OCI-LY7 (cell line): ENCODE data around the gene KHDC1L. TPM values are rescaled to one million over a fixed set of nuclear protein-coding genes. Genes with fewer than 3 reads are reported as not detected.

Experiments used
- BruUV-seq: library from RNA; stranded (reverse); fragments of 400-500 nt; replicated peaks from 2 replicates; lab custom pipeline; 2021; lab: Mats Ljungman, UMichigan
- CTCF ChIA-PET: fragments of 300-600 bp; sonication (Branson Sonifier 250); formaldehyde crosslinking; loops from one replicate; lab custom pipeline; 2022; ENCODE audit warnings: antibody characterized with exemption; ENCODE audit not compliant: unreplicated experiment; lab: Charles Lee
- POLR2A ChIA-PET: fragments of 300-600 bp; sonication (Branson Sonifier 250); formaldehyde crosslinking; loops from one replicate; lab custom pipeline; 2022; ENCODE audit warnings: antibody characterized with exemption; lab: Charles Lee
- DNase-seq: peaks from one replicate; pipeline ENCODE4 v3.0.0-alpha.2; 2015; ENCODE audit warnings: low spot score
- H2AFZ ChIP-seq: fragments of 200-600 bp; sonication (generic), shearing (Covaris generic); 2 replicates; pipeline ENCODE4 v1.6.1; 2014; ENCODE audit warnings: mild to moderate bottlenecking, antibody characterized with exemption, low read length, moderate library complexity
- H3K27ac ChIP-seq: fragments of 200-600 bp; sonication (generic); 2 replicates; pipeline ENCODE4 v1.5.1; 2014; ENCODE audit warnings: mixed run types, low read depth, mild to moderate bottlenecking, moderate library complexity, low read length, inconsistent platforms; ENCODE audit not compliant: poor library complexity, severe bottlenecking
- H3K36me3 ChIP-seq: fragments of 200-600 bp; sonication (generic); 2 replicates; pipeline ENCODE4 v1.6.1; 2014; ENCODE audit warnings: mild to moderate bottlenecking, antibody characterized with exemption, low read length, moderate library complexity, mixed read lengths; ENCODE audit not compliant: insufficient read depth
- H3K4me1 ChIP-seq: fragments of 200-600 bp; sonication (generic); 2 replicates; pipeline ENCODE4 v1.5.1; 2014; ENCODE audit warnings: mild to moderate bottlenecking, low read length; ENCODE audit not compliant: insufficient read depth, poor library complexity, severe bottlenecking
- H3K4me2 ChIP-seq: fragments of 200-600 bp; sonication (generic); 2 replicates; pipeline ENCODE4 v1.6.1; 2014; ENCODE audit warnings: mild to moderate bottlenecking, low read length
- H3K4me3 ChIP-seq: fragments of 200-600 bp; sonication (generic); 2 replicates; pipeline ENCODE4 v1.5.1; 2014; ENCODE audit warnings: mild to moderate bottlenecking, low read depth, low read length; ENCODE audit not compliant: poor library complexity, severe bottlenecking
- H3K79me2 ChIP-seq: fragments of 200-600 bp; sonication (generic); 2 replicates; pipeline ENCODE4 v1.6.1; 2016; ENCODE audit warnings: low read depth, mild to moderate bottlenecking, low read length, moderate library complexity, mixed read lengths; ENCODE audit not compliant: insufficient read depth
- H3K9me2 ChIP-seq: fragments of 200-600 bp; sonication (generic); 2 replicates; pipeline ENCODE4 v1.6.1; 2016; ENCODE audit warnings: mild to moderate bottlenecking, low read length, mixed read lengths; ENCODE audit not compliant: insufficient read depth
- H3K9me3 ChIP-seq: fragments of 200-600 bp; sonication (generic); 2 replicates; pipeline ENCODE4 v1.6.1; 2014; ENCODE audit warnings: mild to moderate bottlenecking, mixed run types, low read length, mixed read lengths
- H4K20me1 ChIP-seq: fragments of 200-600 bp; sonication (generic); 2 replicates; pipeline ENCODE4 v1.6.1; 2014; ENCODE audit warnings: mild to moderate bottlenecking, antibody characterized with exemption, low read length, moderate library complexity, mixed read lengths; ENCODE audit not compliant: insufficient read depth
- CTCF ChIP-seq: fragments of 200-600 bp; sonication (generic); conservative IDR thresholded peaks from 2 replicates; pipeline ENCODE4 v1.5.1; 2014; ENCODE audit warnings: mild to moderate bottlenecking, antibody characterized with exemption, low read length, moderate library complexity, mixed read lengths
- EZH2phosphoT487 ChIP-seq: fragments of 200-600 bp; sonication (generic); IDR thresholded peaks from 2 replicates; pipeline ENCODE4 v1.6.1; 2018; ENCODE audit warnings: low read depth, borderline replicate concordance, mild to moderate bottlenecking, mixed run types, antibody characterized with exemption, low read length, moderate library complexity, mixed read lengths
- intact Hi-C: fragments of 100-400 bp; cut with micrococcal nuclease; formaldehyde crosslinking; loops from one replicate; pipeline ENCODE4 v1.10.0; 2022; ENCODE audit not compliant: unreplicated experiment
- total RNA-seq, 2 experiments: library from RNA; depleted of rRNA in 1 of 2; stranded (reverse); fragments of >200 nt in 1 of 2; shearing (Covaris generic) in 1 of 2; gene quantifications; 2 replicates each; pipeline ENCODE4 v1.2.3, GENCODE V29; 2014 to 2022

The KHDC1L gene
- total RNA-seq, 2 experiments from 2014 or later = 1.1 TPM; not detected in 1

GRCh38 chr6:73180763-73181619 is 44.3 kb downstream of the KHDC1L start:
- H3K4me3 ChIP-seq = peak overlapping the region; percentile 48
- peak; percentile 97 for TF ChIP-seq CTCF
- no peak for TF ChIP-seq EZH2phosphoT487
- no TSS peak for BruUV-seq

DNA sequence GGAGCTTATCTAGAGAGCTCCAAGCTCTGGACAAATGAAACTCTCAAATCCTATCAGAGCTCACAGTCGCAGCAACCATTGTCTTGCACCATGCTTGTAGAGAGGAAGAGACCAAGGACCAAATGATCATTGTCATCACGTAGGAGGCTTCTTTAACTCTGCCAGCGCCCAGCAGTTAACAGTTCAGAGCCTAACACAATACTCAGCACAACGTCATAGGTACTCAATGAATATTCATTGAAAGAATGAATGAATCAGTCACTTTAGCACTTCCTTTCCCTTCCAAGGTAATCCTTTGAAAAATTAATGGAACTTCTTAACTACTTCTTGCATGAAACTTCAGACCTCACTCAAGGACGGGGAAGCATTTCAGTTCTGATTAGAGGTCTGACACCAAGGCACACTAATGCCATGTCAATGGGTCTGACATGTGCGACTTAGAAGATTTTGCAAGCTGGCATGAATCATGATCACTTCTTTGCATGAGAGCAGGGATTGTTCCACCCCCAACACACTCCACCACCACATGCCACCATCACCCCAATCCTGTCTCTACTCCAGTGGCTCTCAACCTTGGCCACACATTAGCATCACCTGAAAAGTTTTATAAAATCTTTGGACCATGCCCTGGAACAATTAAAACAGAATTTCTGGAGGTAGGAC is 45.1 kb downstream of the KHDC1L start:
- no peaks in the 10 kb centered on the region for H4K20me1 ChIP-seq
- H3K79me2 ChIP-seq = no peaks in the 10 kb centered on the region
- H3K4me1 ChIP-seq = peaks cover 57% of the 10 kb centered on the region
- peak overlapping the region; percentile 48 for H3K4me3 ChIP-seq
- TF ChIP-seq EZH2phosphoT487 (no peak), CTCF (no peak)
- no peak for DNase-seq
- no TSS peak for BruUV-seq
- H3K4me2 ChIP-seq = peak overlapping the region; percentile 67
- H3K27ac ChIP-seq = peak overlapping the region; percentile 46
- ChIA-PET POLR2A (interaction anchor here (0.6 to 1.2 kb wide), 2 partner anchors 560 to 646 kb away, joined by 3 to 9 read pairs; no protein-coding TSS in a partner anchor), CTCF (interaction anchor here (0.6 to 0.9 kb wide), 2 partner anchors 560 to 562 kb away, joined by 3 read pairs; no protein-coding TSS in a partner anchor)
- H3K9me3 ChIP-seq = no peaks in the 10 kb centered on the region
- peaks cover 3% of the 10 kb centered on the region; the same call in 1 of the 2 replicates for H3K36me3 ChIP-seq
- H2AFZ ChIP-seq = peak overlapping the region; percentile 56; the same call in 1 of the 2 replicates
- H3K9me2 ChIP-seq = no peaks in the 10 kb centered on the region
- intact Hi-C loops = loop anchor here (2.0 kb wide), 1 partner anchor 657 kb away; no protein-coding TSS in a partner anchor

More at GRCh38 chr6:73180763-73181619, 44.3 kb downstream of the KHDC1L start:
- no peaks in the 10 kb centered on the region for H3K9me3 ChIP-seq
- ChIA-PET CTCF (interaction anchor here (0.6 to 0.9 kb wide), 2 partner anchors 561 to 563 kb away, joined by 3 read pairs; no protein-coding TSS in a partner anchor), POLR2A (interaction anchor here (0.6 to 1.2 kb wide), 2 partner anchors 561 to 647 kb away, joined by 3 to 9 read pairs; no protein-coding TSS in a partner anchor)
- peak overlapping the region; percentile 56; the same call in 1 of the 2 replicates for H2AFZ ChIP-seq
- no peaks in the 10 kb centered on the region for H3K9me2 ChIP-seq
- no peaks in the 10 kb centered on the region for H4K20me1 ChIP-seq
- peak overlapping the region; percentile 46 for H3K27ac ChIP-seq
- peaks cover 54% of the 10 kb centered on the region for H3K4me1 ChIP-seq
- intact Hi-C loops = loop anchor here (1.0 to 2.0 kb wide), 4 partner anchors 145 to 769 kb away; no protein-coding TSS in a partner anchor
- no peaks in the 10 kb centered on the region for H3K79me2 ChIP-seq
- peak; percentile 81 for DNase-seq
- H3K36me3 ChIP-seq = no peaks in the 10 kb centered on the region
- H3K4me2 ChIP-seq = peak overlapping the region; percentile 67
